SK-N-SH treated with all-trans-retinoic acid at 6 μM for 48 hours (cell line): ENCODE measurements around the gene GRIK4.

Source experiments
- ISL1 ChIP-seq: fragments of 250-450 bp; sonication (Bioruptor Pico); IDR thresholded peaks from 2 replicates; pipeline ENCODE4 v2.1.2; 2022; ENCODE audit warnings: mild to moderate bottlenecking, moderate library complexity
- PATZ1 ChIP-seq: fragments of 250-450 bp; sonication (Bioruptor Pico); IDR thresholded peaks from 2 replicates; pipeline ENCODE4 v1.8.0; 2020; ENCODE audit warnings: mild to moderate bottlenecking, moderate library complexity, borderline replicate concordance
- POU6F1 ChIP-seq: fragments of 250-450 bp; sonication (Bioruptor Pico); IDR thresholded peaks from 2 replicates; pipeline ENCODE4 v1.8.0; 2021; ENCODE audit warnings: low read depth, mild to moderate bottlenecking, moderate library complexity, borderline replicate concordance
- ZC3H10 ChIP-seq: fragments of 250-450 bp; sonication (Bioruptor Pico); IDR thresholded peaks from 2 replicates; pipeline ENCODE4 v1.5.1; 2021; ENCODE audit warnings: mild to moderate bottlenecking, moderate library complexity
- ZFP3 ChIP-seq: fragments of 250-450 bp; sonication (Bioruptor Pico); IDR thresholded peaks from 2 replicates; pipeline ENCODE4 v1.5.0; 2020; ENCODE audit warnings: mild to moderate bottlenecking, moderate library complexity
- ZFP30 ChIP-seq: fragments of 450-650 bp; formaldehyde crosslinking; IDR thresholded peaks from 2 replicates; pipeline ENCODE4 v1.5.0; 2022; ENCODE audit warnings: mild to moderate bottlenecking, moderate library complexity
- ZNF565 ChIP-seq: fragments of 450-650 bp; formaldehyde crosslinking; conservative IDR thresholded peaks from 2 replicates; pipeline ENCODE4 v1.5.0; 2020; ENCODE audit warnings: low read depth, mild to moderate bottlenecking, moderate library complexity
- ZNF8 ChIP-seq: fragments of 450-650 bp; formaldehyde crosslinking; IDR thresholded peaks from 2 replicates; pipeline ENCODE4 v1.5.0; 2020; ENCODE audit warnings: mild to moderate bottlenecking, moderate library complexity

GRCh38 chr11:120973501-120973900 lies 462.0 kb downstream of the GRIK4 start:
- TF ChIP-seq ZC3H10 (CRISPR knock-in tag) (no peak), ZFP30 (no peak), ZFP3 (no peak), ZNF8 (no peak), ISL1 (CRISPR knock-in tag) (no peak), ZNF565 (CRISPR knock-in tag) (no peak), POU6F1 (CRISPR knock-in tag) (no peak), PATZ1 (no peak)
